ENCODE data around the gene TM9SF4.

The TM9SF4 gene

DNA sequence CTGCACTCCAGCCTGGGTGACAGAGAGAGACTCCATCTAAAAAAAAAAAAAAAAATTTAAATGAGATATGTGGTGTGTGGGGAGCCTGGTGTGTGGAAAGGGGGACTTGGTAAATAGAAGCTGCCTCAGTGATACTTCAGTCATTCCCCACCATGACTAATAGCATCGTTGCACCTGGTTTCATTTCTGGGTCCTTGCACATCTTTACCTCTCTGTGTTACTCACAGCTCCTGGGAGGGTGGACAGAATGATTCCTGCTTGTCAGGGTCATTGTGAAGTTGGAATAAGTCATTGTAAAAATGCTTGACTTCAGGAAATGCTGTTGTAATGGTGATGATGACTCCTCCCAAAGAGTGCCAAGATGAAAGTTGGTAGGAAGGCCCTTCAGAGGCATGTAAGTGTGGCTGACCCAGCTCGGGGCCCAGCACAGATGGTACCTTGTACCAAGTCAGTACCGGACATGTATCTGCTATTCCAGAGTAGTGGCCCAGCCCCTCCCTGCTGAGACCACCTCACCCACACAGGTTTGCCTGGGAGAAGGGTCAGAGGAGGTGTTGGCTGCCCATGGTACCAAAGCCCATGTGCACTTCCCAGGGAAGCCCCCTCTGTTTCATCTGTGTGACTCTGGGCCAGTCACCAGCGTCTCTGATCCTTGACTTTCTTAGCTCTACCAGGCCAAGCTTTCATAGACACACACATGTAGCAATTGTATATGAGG, 49.6 kb downstream of the TM9SF4 start:
- no peak overlapping the region for H3K4me3 ChIP-seq (replicated peaks; ENCODE audit: low read depth, low read length)
- no peak for DNase-seq (ENCODE audit: extremely low read depth, low read depth)
- TF ChIP-seq, protein P1, sequence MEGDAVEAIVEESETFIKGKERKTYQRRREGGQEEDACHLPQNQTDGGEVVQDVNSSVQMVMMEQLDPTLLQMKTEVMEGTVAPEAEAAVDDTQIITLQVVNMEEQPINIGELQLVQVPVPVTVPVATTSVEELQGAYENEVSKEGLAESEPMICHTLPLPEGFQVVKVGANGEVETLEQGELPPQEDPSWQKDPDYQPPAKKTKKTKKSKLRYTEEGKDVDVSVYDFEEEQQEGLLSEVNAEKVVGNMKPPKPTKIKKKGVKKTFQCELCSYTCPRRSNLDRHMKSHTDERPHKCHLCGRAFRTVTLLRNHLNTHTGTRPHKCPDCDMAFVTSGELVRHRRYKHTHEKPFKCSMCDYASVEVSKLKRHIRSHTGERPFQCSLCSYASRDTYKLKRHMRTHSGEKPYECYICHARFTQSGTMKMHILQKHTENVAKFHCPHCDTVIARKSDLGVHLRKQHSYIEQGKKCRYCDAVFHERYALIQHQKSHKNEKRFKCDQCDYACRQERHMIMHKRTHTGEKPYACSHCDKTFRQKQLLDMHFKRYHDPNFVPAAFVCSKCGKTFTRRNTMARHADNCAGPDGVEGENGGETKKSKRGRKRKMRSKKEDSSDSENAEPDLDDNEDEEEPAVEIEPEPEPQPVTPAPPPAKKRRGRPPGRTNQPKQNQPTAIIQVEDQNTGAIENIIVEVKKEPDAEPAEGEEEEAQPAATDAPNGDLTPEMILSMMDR (IDR thresholded peaks at IDR 0.05; ENCODE audit: low read depth, low read length, missing control alignments), result no peak

DNA sequence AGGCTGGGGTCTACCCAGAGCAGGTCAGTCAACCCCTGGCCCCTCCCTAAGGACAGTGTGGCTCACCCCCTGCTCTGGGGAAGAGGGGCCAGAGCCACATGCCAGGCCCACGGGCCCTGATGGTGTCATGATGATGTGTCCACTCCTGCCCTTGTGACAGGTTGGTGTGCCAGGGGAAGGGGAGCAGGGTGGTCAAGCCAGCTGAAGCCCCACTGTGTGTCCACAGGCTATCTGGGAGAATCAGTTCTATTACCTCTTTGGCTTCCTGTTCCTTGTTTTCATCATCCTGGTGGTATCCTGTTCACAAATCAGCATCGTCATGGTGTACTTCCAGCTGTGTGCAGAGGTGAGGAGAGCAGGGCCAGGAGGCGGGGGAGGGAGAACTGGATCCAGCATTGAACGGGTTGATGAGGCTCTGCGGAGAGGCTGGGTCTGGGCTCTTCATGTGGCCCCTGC, 50.3 kb downstream of the TM9SF4 start:
- TF ChIP-seq, protein P1 (IDR thresholded peaks at IDR 0.05; ENCODE audit: low read depth, low read length, missing control alignments), result no peak
- no peak for DNase-seq (ENCODE audit: extremely low read depth, low read depth)
- no peak overlapping the region for H3K4me3 ChIP-seq (replicated peaks; ENCODE audit: low read depth, low read length)

- no peak overlapping the region for H3K4me3 ChIP-seq (replicated peaks; ENCODE audit: low read depth, low read length)
- TF ChIP-seq, protein P1 (IDR thresholded peaks at IDR 0.05; ENCODE audit: low read depth, low read length, missing control alignments), result no peak
- DNase-seq (ENCODE audit: extremely low read depth, low read depth), result no peak
These were observed 50.8 kb downstream of the TM9SF4 start for GRCh38 chr20:32160341-32160740.

DNA sequence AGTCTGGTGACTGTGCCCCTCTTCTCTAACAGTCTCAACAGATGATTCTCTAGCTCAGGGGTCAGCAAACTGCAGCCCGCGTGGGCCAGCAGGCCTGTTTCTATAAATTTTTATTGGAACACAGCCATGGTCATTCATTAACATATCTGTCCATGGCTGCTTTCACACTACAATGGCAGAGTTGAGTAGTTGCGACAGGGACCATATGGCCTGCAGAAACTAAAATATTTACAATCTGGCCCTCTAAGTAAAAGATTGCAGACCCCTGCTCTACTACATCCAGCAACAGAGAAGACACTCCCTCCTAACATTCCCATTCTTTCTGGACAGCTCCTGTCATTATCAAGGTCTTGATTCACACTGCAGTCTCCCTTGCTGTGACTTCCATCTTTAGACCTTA, 52.8 kb downstream of the TM9SF4 start:
- DNase-seq (ENCODE audit: extremely low read depth, low read depth), result no peak
- TF ChIP-seq, protein P1 (IDR thresholded peaks at IDR 0.05; ENCODE audit: low read depth, low read length, missing control alignments), result no peak
- H3K4me3 ChIP-seq (replicated peaks; ENCODE audit: low read depth, low read length), result no peak overlapping the region

- TF ChIP-seq, protein P1 (IDR thresholded peaks at IDR 0.05; ENCODE audit: low read depth, low read length, missing control alignments), result no peak
- DNase-seq (ENCODE audit: extremely low read depth, low read depth), result no peak
- H3K4me3 ChIP-seq (replicated peaks; ENCODE audit: low read depth, low read length), result no peak overlapping the region
These were observed 54.4 kb downstream of the TM9SF4 start for GRCh38 chr20:32163951-32164350.

DNA sequence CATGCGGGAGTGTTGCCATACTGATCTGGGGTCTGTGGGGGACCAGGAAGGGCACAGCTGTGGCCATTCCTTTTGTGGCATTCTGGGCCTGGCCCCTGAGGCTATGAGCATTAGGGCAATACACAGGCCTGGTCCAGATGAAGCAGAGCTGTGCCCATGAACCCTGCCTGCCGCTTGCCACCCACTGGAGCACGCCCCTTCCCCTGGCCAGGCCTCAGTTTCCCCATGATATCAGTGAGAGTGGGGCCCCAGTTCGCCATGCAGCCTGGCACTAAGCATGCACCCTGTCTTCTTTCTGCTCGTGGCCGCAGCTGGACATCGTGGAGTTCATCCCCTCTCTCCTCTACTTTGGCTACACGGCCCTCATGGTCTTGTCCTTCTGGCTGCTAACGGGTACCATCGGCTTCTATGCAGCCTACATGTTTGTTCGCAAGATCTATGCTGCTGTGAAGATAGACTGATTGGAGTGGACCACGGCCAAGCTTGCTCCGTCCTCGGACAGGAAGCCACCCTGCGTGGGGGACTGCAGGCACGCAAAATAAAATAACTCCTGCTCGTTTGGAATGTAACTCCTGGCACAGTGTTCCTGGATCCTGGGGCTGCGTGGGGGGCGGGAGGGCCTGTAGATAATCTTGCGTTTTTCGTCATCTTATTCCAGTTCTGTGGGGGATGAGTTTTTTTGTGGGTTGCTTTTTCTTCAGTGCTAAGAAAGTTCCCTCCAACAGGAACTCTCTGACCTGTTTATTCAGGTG, 55.6 kb downstream of the TM9SF4 start:
- no peak overlapping the region for H3K4me3 ChIP-seq (replicated peaks; ENCODE audit: low read depth, low read length)
- TF ChIP-seq, protein P1 (IDR thresholded peaks at IDR 0.05; ENCODE audit: low read depth, low read length, missing control alignments), result no peak
- DNase-seq (ENCODE audit: extremely low read depth, low read depth), result no peak

All from HFF-Myc (cell line).